Mesenchymal stem cell (in vitro differentiated cells and primary cell): ENCODE data around the gene KRTAP1-1.
A peak's percentile ranks its signal among the peaks of the same experiment; 100 is the strongest.
"Not testable (repeated sequence)": the region's sequence is repeated elsewhere in the genome, so short reads cannot be mapped to it uniquely, and the experiment has no call there.

Experiments
- DNase-seq: peaks from one replicate; pipeline ENCODE4 v3.0.0-alpha.2; 2013
- H2AFZ ChIP-seq: one replicate; pipeline ENCODE4 v1.6.1; 2013; ENCODE audit warnings: low read depth, mild to moderate bottlenecking, control low read depth, inconsistent platforms, low read length, moderate library complexity
- H2AK5ac ChIP-seq: 2 replicates; pipeline ENCODE4 v1.6.1; 2013; ENCODE audit warnings: low read length, moderate library complexity, mild to moderate bottlenecking, inconsistent platforms; ENCODE audit not compliant: severe bottlenecking
- H2BK120ac ChIP-seq: one replicate; pipeline ENCODE4 v1.6.1; 2013; ENCODE audit warnings: low read depth, mild to moderate bottlenecking, inconsistent platforms, low read length, moderate library complexity
- H2BK12ac ChIP-seq, 2 experiments: one replicate each; pipeline ENCODE4 v1.6.1; 2013; ENCODE audit warnings: inconsistent platforms in 2 of 2, low read length in 2 of 2, mild to moderate bottlenecking in 2 of 2, moderate library complexity in 2 of 2, control low read depth in 1 of 2
- H2BK15ac ChIP-seq: one replicate; pipeline ENCODE4 v1.6.1; 2013; ENCODE audit warnings: mild to moderate bottlenecking, low read depth, inconsistent platforms; ENCODE audit not compliant: poor library complexity, severe bottlenecking
- H2BK5ac ChIP-seq: 2 replicates; pipeline ENCODE4 v1.6.1; 2013; ENCODE audit warnings: low read depth, mild to moderate bottlenecking, low read length, control low read depth, inconsistent platforms; ENCODE audit not compliant: poor library complexity, severe bottlenecking
- H3K14ac ChIP-seq, 2 experiments: one replicate each; pipeline ENCODE4 v1.6.1; 2013; ENCODE audit warnings: inconsistent platforms in 2 of 2, low read length in 2 of 2, control low read depth in 1 of 2, mild to moderate bottlenecking in 1 of 2, moderate library complexity in 1 of 2
- H3K18ac ChIP-seq, 2 experiments: one replicate each; pipeline ENCODE4 v1.6.1; 2013; ENCODE audit warnings: inconsistent platforms in 2 of 2, low read length in 2 of 2, control low read depth in 1 of 2, low read depth in 1 of 2, mild to moderate bottlenecking in 1 of 2
- H3K23ac ChIP-seq, 2 experiments: one replicate each; pipeline ENCODE4 v1.6.1; 2013; ENCODE audit warnings: inconsistent platforms in 2 of 2, low read length in 2 of 2, mild to moderate bottlenecking in 2 of 2, moderate library complexity in 2 of 2, control low read depth in 1 of 2
- H3K27ac ChIP-seq: 2 replicates; pipeline ENCODE4 v1.5.1; 2013; ENCODE audit warnings: mild to moderate bottlenecking, moderate library complexity, low read length, control low read depth, inconsistent platforms; ENCODE audit not compliant: poor library complexity, severe bottlenecking
- H3K27me3 ChIP-seq, 2 experiments: 2 replicates each; pipeline versions ENCODE4 v1.6.1 to v1.7.0; 2013; ENCODE audit warnings: low read length in 2 of 2, mild to moderate bottlenecking in 2 of 2, moderate library complexity in 2 of 2, control low read depth in 1 of 2, inconsistent platforms in 1 of 2; ENCODE audit not compliant: control insufficient read depth in 1 of 2, insufficient read depth in 1 of 2
- H3K36me3 ChIP-seq, 2 experiments: 2 replicates each; pipeline versions ENCODE4 v1.6.1 to v1.7.0; 2013; ENCODE audit warnings: low read length in 2 of 2, control low read depth in 1 of 2, inconsistent platforms in 1 of 2, low read depth in 1 of 2, mild to moderate bottlenecking in 1 of 2; ENCODE audit not compliant: insufficient read depth in 2 of 2, control insufficient read depth in 1 of 2
- H3K4ac ChIP-seq, 2 experiments: one replicate each; pipeline ENCODE4 v1.6.1; 2013; ENCODE audit warnings: inconsistent platforms in 2 of 2, low read length in 2 of 2, mild to moderate bottlenecking in 2 of 2, moderate library complexity in 2 of 2, control low read depth in 1 of 2, low read depth in 1 of 2
- H3K4me1 ChIP-seq: 2 replicates; pipeline ENCODE4 v1.6.1; 2013; ENCODE audit warnings: low read depth, low read length, control low read depth; ENCODE audit not compliant: control insufficient read depth, insufficient read depth
- H3K4me2 ChIP-seq: 2 replicates; pipeline ENCODE4 v1.6.1; 2013; ENCODE audit warnings: low read length, mild to moderate bottlenecking, inconsistent platforms; ENCODE audit not compliant: poor library complexity, severe bottlenecking
- H3K4me3 ChIP-seq, 2 experiments: 2 replicates each; pipeline versions ENCODE4 v1.5.1 to v1.7.0; 2013; ENCODE audit warnings: low read length in 2 of 2, mild to moderate bottlenecking in 2 of 2, control low read depth in 1 of 2, low read depth in 1 of 2; ENCODE audit not compliant: insufficient read depth in 1 of 2
- H3K79me1 ChIP-seq: replicated peaks from 2 replicates; pipeline ENCODE4 v1.6.1; 2013; ENCODE audit warnings: mild to moderate bottlenecking, control low read depth, low read length, inconsistent platforms; ENCODE audit not compliant: poor library complexity, severe bottlenecking
- H3K9ac ChIP-seq: 2 replicates; pipeline ENCODE4 v1.7.0; 2013; ENCODE audit warnings: mild to moderate bottlenecking, low read length, moderate library complexity
- H3K9me3 ChIP-seq: 2 replicates; pipeline ENCODE4 v1.7.0; 2013; ENCODE audit warnings: mild to moderate bottlenecking, low read length; ENCODE audit not compliant: control insufficient read depth
- H4K8ac ChIP-seq: one replicate; pipeline ENCODE4 v1.6.1; 2013; ENCODE audit warnings: inconsistent platforms, mild to moderate bottlenecking, low read length, moderate library complexity
- H4K91ac ChIP-seq: one replicate; pipeline ENCODE4 v1.6.1; 2013; ENCODE audit warnings: mild to moderate bottlenecking, low read length, inconsistent platforms
- WGBS: methylation state at CpG from one replicate; pipeline ENCODE4 v1.1.7; 2013; ENCODE audit warnings: mixed read lengths; 5-methylcytosine and 5-hydroxymethylcytosine counted together

KRTAP1-1 gene

DNA sequence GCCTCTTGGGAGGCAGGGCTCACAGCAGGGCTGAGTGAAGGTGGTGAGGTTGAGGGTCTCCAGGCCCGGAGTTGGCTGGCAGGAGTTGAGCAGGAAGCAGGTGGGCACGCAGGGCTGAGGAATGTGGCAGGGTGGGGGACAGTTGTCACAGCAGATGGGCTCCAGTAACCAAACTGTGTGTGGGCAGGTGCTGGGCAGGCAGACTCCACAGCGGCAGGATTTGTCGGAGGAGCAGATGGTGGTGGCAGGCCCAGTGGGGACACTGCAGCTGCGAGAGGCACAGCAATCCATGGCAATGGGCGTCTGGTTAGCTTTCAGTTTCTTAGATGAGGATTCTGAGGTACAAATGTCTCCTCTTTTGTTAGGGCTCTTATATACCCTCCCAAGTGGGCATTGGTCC, 41.7 kb downstream of the KRTAP1-1 start, which contains the start of gene KRTAP3-2:
Gene KRTAP3-2 (minus strand): TSS at position 344 of the 400 bp plus-strand sequence. CDS start 53 bp downstream, at position 291.
- not testable (repeated sequence) for H3K18ac ChIP-seq, H2BK120ac ChIP-seq, H3K27ac ChIP-seq, H2BK5ac ChIP-seq, H3K4me2 ChIP-seq, H3K4ac ChIP-seq, H3K27me3 ChIP-seq, H3K79me1 ChIP-seq, H2BK12ac ChIP-seq, H2AK5ac ChIP-seq, H2BK15ac ChIP-seq, H2AFZ ChIP-seq, H4K91ac ChIP-seq, H3K23ac ChIP-seq, DNase-seq, H4K8ac ChIP-seq, H3K4me3 ChIP-seq, H3K36me3 ChIP-seq, H3K9ac ChIP-seq, H3K4me1 ChIP-seq, H3K9me3 ChIP-seq
- H3K14ac ChIP-seq, result peak within 1 kb of the TSS in 1 of 2 experiments; percentile 71
- WGBS, result 81% methylated on average over 3 of the region's 6 CpGs

DNA sequence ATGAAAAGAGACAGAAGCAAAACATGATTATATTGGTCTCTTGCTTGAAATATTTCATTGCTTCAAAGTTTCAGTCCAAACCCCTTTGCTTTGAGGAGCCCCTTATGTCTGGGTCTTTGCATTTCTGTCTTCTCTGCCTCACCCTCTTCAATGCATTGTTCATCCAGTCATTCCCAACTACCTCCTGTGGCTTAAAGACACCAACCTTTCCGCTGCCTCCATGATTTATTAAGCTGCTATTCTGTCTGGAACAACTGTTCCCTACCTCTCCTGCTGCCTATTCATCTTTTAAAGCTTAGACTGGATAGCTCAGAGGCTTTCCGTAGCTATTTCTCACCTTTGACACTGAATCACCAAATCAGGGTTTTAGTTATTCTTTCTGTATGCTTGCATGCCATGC, 43.9 kb downstream of the KRTAP1-1 start:
- WGBS, result 83% methylated on average over 2 of the region's 2 CpGs

DNA sequence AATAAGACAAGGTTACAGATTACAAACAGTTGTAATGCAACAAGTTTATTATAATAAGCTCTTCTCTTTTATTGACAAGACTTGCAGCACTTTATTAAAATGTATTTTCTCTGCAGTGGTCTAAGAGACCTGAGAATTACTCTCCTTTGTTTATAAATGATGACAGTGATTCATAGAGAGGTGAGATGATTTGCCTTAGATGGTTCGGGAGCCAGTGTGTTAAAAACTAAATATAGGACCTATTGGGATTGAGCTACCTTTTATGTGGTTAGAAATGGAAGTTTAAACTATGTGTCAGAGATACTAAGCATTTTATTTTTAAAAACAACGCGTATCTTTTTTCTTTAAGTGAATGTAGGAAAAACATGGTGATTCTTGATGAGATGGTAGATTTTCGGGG, 44.4 kb downstream of the KRTAP1-1 start:
- Histone ChIP-seq H3K23ac (no peak overlapping the region), H2AFZ (no peak overlapping the region), H4K8ac (no peak overlapping the region), H3K27me3 (no peaks in the 10 kb centered on the region), H3K4ac (no peak overlapping the region), H2BK5ac (no peak overlapping the region), H2AK5ac (no peak overlapping the region), H3K4me2 (no peak overlapping the region), H3K4me3 (no peak overlapping the region), H3K9ac (no peak overlapping the region), H4K91ac (no peak overlapping the region), H2BK12ac (no peak overlapping the region), H3K27ac (no peak overlapping the region), H2BK15ac (no peak overlapping the region), H3K79me1 (no peaks in the 10 kb centered on the region), H3K4me1 (peaks cover 2% of the 10 kb centered on the region), H2BK120ac (no peak overlapping the region), H3K18ac (no peak overlapping the region), H3K36me3 (no peaks in the 10 kb centered on the region), H3K14ac (no peak overlapping the region), H3K9me3 (no peaks in the 10 kb centered on the region)
- no peak for DNase-seq
- WGBS, result 57% methylated on average over 1 of the region's 4 CpGs

More for the DNA sequence above, 43.9 kb downstream of the KRTAP1-1 start:
- H2BK5ac ChIP-seq, result no peak overlapping the region
- H2BK15ac ChIP-seq, result no peak overlapping the region
- no peak overlapping the region for H3K14ac ChIP-seq
- H3K9me3 ChIP-seq, result no peaks in the 10 kb centered on the region
- H3K23ac ChIP-seq, result no peak overlapping the region
- H3K4me2 ChIP-seq, result no peak overlapping the region
- no peak overlapping the region for H3K18ac ChIP-seq
- H4K91ac ChIP-seq, result no peak overlapping the region
- H2BK120ac ChIP-seq, result no peak overlapping the region
- no peak overlapping the region for H3K4ac ChIP-seq
- DNase-seq, result no peak
- H2AK5ac ChIP-seq, result no peak overlapping the region
- H2BK12ac ChIP-seq, result no peak overlapping the region
- H3K27me3 ChIP-seq, result no peaks in the 10 kb centered on the region
- H2AFZ ChIP-seq, result no peak overlapping the region
- no peak overlapping the region for H3K9ac ChIP-seq
- H4K8ac ChIP-seq, result no peak overlapping the region
- H3K4me1 ChIP-seq, result peaks cover 2% of the 10 kb centered on the region
- no peaks in the 10 kb centered on the region for H3K36me3 ChIP-seq
- H3K27ac ChIP-seq, result no peak overlapping the region
- H3K79me1 ChIP-seq, result no peaks in the 10 kb centered on the region
- H3K4me3 ChIP-seq, result no peak overlapping the region

DNA sequence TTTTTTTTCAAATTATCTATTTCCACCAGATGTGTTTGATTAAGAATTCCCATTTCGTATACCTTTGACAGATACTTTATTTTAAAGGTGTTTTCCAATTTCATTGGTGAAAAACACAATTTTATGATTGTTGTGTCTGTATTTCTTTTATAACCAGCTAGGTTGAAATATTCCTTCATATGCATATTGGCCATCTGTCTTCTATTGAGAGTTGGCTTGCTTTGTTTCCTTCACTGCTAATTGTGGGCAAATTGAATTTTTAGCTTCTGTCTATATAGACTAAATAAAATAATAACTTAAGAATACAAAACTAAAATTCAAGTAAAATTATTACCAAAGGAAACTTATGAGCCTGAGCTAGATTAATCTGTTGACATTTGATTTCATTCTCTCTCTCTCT, 46.1 kb downstream of the KRTAP1-1 start:
- no peak overlapping the region for H2BK12ac ChIP-seq
- no peak overlapping the region for H3K18ac ChIP-seq
- H2BK120ac ChIP-seq, result no peak overlapping the region
- no peak overlapping the region for H3K9ac ChIP-seq
- H2BK15ac ChIP-seq, result no peak overlapping the region
- no peak overlapping the region for H3K27ac ChIP-seq
- no peak overlapping the region for H4K8ac ChIP-seq
- no peak overlapping the region for H4K91ac ChIP-seq
- H3K9me3 ChIP-seq, result no peaks in the 10 kb centered on the region
- no peak overlapping the region for H3K4me3 ChIP-seq
- no peak overlapping the region for H2AK5ac ChIP-seq
- no peak overlapping the region for H2BK5ac ChIP-seq
- no peaks in the 10 kb centered on the region for H3K36me3 ChIP-seq
- H3K14ac ChIP-seq, result no peak overlapping the region
- no peak overlapping the region for H3K23ac ChIP-seq
- no peak overlapping the region for H3K4me2 ChIP-seq
- H3K79me1 ChIP-seq, result no peaks in the 10 kb centered on the region
- no peak overlapping the region for H3K4ac ChIP-seq
- WGBS, result no CpG with 5 or more reads among the region's 1 CpG
- no peak for DNase-seq
- no peaks in the 10 kb centered on the region for H3K27me3 ChIP-seq
- no peak overlapping the region for H2AFZ ChIP-seq
- H3K4me1 ChIP-seq, result peaks cover 2% of the 10 kb centered on the region
